IPS-18c (cell line): ENCODE data around the gene DCP1A.
"Not testable (repeated sequence)": the region's sequence is repeated elsewhere in the genome, so short reads cannot be mapped to it uniquely, and the experiment has no call there.

Experiments used
- H3K4me3 ChIP-seq: 2 replicates; pipeline ENCODE4 v1.7.0; 2013; ENCODE audit warnings: low read depth, mild to moderate bottlenecking, low read length, moderate library complexity; ENCODE audit not compliant: insufficient read depth
- H3K9me3 ChIP-seq: one replicate; pipeline ENCODE4 v1.6.1; 2013; ENCODE audit warnings: mild to moderate bottlenecking, low read length, moderate library complexity; ENCODE audit not compliant: control insufficient read depth, insufficient read depth

Gene DCP1A

GRCh38 chr3:53337167-53337940 lies 10.0 kb downstream of the DCP1A start:
- Histone ChIP-seq H3K4me3 (no peak overlapping the region), H3K9me3 (no peaks in the 10 kb centered on the region)

DNA sequence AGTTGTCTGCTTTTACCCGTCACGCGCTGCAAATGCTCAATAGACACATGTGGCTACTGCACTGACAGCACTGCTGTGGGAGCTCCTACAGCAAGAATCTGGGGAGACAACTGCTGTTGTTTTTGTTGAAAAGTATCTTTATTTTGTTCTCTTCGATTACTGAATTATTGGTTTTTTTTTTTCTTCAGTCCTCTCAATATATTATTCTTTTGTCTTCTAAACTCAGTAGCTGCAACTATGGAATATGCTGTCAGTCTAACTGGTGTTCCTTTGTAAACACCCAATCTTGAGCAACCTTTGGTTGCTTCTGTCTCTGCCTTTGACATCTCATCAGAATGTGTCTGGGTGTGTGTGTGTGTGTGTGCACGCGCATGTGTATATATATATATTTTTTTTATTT lies 12.6 kb downstream of the DCP1A start:
- no peak overlapping the region for H3K4me3 ChIP-seq
- no peaks in the 10 kb centered on the region for H3K9me3 ChIP-seq

GRCh38 chr3:53331871-53332270 lies 15.5 kb downstream of the DCP1A start:
- H3K4me3 ChIP-seq = no peak overlapping the region
- no peaks in the 10 kb centered on the region for H3K9me3 ChIP-seq

GRCh38 chr3:53329897-53330296 lies 17.4 kb downstream of the DCP1A start:
- Histone ChIP-seq H3K9me3 (no peaks in the 10 kb centered on the region), H3K4me3 (no peak overlapping the region)

DNA sequence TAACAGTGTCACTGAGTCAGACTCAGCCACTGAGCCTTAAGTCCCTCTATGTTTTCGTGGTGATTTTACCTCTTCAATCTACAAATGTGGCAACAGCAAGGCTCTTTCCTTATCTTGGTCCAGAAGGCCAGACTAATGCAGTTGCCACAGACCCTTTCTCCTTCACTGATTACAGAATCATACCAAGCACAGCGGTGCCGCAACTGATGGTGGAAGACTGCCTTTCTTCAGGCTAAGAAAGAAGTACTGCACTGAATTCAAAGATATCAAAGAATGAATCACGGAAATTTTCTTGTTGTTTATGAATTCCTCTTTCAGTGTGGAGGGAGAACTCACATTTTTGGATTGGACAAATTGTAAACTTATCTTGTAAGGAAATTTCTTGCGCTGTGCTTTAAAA lies 18.6 kb downstream of the DCP1A start:
- Histone ChIP-seq H3K4me3 (no peak overlapping the region), H3K9me3 (no peaks in the 10 kb centered on the region)

- not testable (repeated sequence) for H3K4me3 ChIP-seq, H3K9me3 ChIP-seq
These were observed 19.4 kb downstream of the DCP1A start for GRCh38 chr3:53327986-53328385.

DNA sequence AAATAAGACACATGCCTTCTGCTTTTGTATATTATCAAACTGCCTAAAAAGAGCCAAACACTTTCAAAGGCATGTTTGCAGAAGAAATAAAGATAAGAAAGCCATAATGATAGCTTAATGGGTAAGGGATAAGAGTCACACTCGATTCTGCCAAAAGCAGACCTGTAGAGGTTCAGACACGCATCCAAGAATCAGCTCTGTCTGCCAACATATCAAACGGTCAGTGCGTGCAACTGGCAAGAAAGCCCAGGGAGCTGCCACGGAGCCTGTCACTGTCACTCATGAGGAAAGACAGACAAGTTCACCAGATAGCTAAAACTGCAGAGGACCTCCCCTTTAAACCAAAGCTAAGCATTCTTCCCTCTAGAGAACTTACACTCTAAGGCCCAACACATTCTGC lies 23.2 kb downstream of the DCP1A start:
- H3K4me3 ChIP-seq = no peak overlapping the region
- no peaks in the 10 kb centered on the region for H3K9me3 ChIP-seq

DNA sequence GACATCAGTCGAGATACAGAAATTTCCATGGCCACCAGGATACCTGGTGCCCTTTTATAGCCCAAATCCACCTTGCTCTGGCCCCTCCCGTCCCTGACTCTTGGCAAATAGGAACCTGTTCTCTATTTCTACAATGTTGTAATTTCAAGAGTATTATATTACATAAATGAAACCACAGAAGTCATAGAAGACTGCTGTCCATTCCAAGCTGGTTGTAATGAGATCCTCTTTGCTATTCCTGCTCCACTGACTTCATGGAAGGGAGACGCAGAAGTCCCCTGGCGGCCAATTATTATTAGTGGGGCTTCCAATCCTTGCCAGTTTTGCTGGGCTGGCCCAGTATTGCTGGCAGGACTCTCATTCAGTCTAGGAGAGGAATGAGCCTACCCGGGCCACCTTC lies 26.6 kb downstream of the DCP1A start:
- Histone ChIP-seq H3K4me3 (no peak overlapping the region), H3K9me3 (no peaks in the 10 kb centered on the region)

GRCh38 chr3:53318522-53318921 lies 28.8 kb downstream of the DCP1A start:
- no peak overlapping the region for H3K4me3 ChIP-seq
- H3K9me3 ChIP-seq = no peaks in the 10 kb centered on the region

DNA sequence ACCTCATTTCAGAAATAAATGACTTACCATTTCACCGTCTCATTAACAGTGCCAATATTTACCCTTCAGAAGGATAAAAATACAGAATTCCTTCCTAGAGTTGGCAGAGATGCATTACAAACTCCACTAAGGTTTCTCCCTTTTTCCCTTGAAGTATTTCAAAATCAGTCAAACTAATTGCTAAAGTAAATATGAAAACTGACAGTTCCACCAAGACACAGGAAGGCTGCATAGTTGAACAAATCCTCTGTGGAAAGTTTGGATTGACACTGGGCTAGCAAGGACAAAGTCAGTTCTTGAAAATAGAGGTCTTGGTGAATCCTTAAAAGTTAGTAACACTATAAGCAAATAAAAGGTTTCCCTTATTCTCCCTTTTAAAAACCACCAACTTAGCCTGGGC lies 34.5 kb downstream of the DCP1A start:
- H3K4me3 ChIP-seq = no peak overlapping the region
- no peaks in the 10 kb centered on the region for H3K9me3 ChIP-seq

DNA sequence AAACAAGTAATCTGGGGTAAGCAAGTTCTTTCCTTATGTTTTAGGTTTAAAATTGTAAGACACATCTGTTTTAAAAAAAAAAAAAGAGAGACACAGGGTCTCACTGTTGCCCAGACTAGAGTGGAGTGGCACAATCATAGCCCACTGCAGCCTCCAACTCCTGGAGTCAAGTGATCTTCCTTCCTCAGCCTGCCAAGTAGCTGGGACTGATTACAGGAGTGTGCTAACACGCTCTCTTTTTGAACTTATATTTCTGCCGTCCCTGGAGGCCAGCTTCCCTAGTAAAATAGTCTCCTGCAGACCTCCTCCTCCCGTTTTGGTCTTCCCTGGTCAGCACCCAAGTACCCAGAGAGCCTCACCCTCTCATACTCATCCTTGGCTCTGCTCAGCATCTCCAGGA lies 35.5 kb downstream of the DCP1A start:
- Histone ChIP-seq H3K9me3 (no peaks in the 10 kb centered on the region), H3K4me3 (no peak overlapping the region)

DNA sequence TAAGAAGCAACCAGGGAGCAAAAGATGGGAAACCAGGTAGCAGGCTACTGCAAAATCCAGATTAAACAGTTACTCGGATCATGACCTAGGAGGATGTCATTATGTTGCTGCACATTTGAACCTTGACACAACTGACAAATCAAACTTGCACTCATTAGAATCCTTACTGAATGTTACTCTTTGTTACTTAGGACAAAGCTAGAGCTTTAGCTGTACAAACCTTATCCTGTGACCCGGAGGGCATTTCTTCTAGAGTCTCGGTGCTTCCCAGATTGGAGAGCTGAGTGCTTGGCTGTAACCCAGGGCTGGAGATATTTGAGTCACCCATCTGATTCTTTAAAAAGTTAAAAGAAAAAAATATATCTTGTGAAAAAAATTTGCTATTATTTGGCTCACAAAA lies 43.4 kb downstream of the DCP1A start:
- Histone ChIP-seq H3K9me3 (no peaks in the 10 kb centered on the region), H3K4me3 (no peak overlapping the region)

GRCh38 chr3:53303549-53303948 lies 43.8 kb downstream of the DCP1A start:
- Histone ChIP-seq H3K4me3 (no peak overlapping the region), H3K9me3 (no peaks in the 10 kb centered on the region)

DNA sequence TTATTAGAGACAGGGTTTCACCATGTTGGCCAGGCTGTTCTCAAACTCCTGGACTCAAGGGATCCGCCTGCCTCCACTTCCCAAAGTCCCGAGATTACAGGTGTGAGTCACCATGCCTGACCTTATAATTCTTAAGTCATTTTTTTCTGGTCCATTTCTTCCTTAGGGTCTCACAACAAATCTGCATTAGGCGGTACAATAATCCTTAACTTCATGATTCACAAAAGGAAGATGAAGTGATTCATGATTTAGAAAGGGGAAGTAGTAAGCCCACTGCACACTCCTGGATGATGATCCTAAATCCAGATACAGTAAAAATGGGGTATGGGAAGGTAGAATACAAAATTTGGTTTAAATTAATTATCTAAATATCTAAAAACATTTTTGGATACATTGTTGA lies 46.5 kb downstream of the DCP1A start:
- Histone ChIP-seq H3K4me3 (no peak overlapping the region), H3K9me3 (no peaks in the 10 kb centered on the region)

DNA sequence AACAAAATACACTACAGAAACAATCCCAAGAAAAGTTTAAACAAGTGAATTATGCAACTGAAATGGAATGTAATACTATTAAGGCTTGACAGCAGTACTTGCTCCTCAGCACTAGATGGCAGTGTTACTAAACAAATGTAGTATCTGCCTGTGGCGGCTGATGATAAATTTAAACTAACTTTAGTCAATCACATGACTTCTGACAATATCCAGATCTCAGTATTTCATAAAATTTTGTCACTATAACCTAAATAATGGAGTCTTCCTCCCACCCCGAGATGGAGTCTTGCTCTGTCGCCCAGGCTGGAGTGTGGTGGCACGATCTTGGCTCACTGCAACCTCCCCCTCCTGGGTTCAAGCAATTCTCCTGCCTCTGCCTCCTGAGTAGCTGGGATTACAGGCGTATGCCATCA lies 47.7 kb downstream of the DCP1A start:
- not testable (repeated sequence) for H3K9me3 ChIP-seq, H3K4me3 ChIP-seq

DNA sequence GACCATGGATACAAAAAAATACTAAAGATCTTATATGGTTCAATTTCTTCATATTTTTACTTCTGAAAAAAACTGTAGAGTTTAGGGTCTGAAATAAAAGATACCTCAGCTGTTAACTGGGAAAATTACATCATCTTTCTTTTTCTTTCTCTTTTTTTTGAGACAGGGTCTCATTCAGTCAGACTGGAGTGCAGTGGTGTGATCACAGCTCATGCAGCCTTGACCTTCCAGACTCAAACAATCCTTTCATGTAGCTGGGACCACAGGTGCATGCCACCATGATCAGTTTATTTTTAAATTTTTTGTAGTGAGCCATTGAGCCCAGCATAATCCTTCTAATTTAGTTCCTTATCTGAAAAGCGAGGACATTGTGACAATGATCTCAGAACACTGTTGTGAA lies 51.9 kb downstream of the DCP1A start:
- Histone ChIP-seq H3K4me3 (no peak overlapping the region), H3K9me3 (no peaks in the 10 kb centered on the region)

- H3K4me3 ChIP-seq = no peak overlapping the region
- H3K9me3 ChIP-seq = no peaks in the 10 kb centered on the region
These were observed 53.5 kb downstream of the DCP1A start for GRCh38 chr3:53293867-53294266.

DNA sequence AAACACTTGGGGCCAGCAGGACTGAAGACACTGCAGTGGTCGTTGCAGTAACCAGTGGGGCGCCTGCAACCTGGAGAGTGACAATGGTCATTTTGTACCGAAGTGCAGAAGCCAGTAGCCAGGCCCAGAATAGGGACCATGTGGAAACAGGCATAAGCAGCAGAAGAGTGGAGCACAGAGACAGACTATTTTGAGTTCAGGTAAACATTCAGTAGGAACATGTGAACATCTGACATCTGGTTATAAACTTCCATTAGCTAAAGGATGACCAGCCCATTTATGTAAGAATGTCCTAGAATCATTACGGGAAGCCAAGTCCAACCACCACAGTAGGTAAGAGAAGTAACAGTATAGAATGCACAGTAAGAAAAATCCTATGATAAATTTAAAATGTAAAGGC lies 59.1 kb downstream of the DCP1A start:
- no peaks in the 10 kb centered on the region for H3K9me3 ChIP-seq
- no peak overlapping the region for H3K4me3 ChIP-seq

DNA sequence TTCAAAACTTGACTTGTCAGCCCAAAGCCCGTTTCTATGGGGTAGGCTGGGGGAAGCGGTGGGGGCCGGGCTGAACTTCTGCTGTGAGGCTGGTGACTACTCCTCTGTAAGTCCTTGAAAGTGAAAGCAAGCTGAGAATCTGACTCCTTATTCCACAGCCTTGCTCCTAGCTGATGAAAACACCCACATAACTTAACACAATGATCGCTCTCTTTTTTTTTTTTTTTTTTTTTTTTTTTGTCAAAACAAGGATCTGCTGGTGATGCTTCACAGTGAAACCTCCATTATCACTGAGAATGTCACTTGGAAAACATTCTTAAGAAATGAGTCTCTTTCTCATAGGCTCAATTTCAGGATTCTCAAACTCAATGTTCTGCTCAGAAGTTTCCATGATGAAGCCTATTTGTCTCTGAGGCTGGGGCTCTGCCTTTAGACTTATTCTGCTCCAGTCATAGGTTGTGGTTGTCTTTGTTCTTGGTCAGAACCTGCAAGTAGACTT lies 60.2 kb downstream of the DCP1A start:
- Histone ChIP-seq H3K9me3 (no peaks in the 10 kb centered on the region), H3K4me3 (no peak overlapping the region)
